Measurements from ENCODE around the gene HOXA3. TPM values are rescaled to one million over a fixed set of nuclear protein-coding genes. Genes with fewer than 3 reads are reported as not detected.

The HOXA3 gene
- total RNA-seq, 1 donor from 2014 or later: 8.7 TPM

DNA sequence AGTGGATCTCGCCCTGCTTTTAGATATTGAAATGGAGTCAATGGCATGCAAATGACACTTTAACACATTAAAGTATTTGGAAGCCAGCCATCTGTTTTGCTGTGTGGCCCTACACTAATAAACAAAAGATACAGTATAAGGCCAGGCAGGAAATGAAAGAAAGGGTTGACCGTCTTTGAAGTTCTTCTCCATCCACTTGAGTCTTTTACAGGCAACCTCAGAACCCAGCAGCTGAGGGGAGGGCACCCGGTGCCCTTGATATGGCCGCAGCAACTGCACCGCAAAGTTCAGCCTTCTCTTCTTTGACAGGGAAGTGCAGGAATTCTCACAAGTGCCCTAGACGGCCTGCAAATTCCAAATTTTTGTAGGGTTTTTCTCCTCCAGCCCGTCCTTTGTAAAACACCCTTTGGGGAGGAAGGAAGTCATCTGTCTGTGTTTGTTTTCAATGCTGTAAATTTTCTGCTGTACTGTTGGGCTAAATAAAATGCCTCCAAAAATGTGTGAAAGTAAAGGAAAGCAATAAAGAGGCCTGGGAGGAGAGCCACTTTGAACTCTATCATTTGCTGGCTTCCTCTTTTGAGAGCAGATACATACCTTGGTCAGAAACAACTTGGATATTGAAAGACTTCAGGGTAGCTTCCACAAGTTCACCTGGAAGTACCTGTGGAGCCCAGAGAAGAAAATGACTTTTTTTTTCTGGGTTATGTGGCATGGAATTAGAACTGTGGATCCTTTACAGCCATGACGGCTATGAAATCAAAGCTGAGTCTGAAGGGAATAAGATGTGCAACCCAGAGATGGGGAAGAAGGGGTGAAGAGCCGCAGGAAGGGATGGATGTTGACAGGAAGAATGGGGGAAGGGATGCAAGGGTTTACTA, 60.2 kb downstream of the HOXA3 start:
- Histone ChIP-seq H3K4me3 (no peak overlapping the region), H3K27ac (no peak overlapping the region), H3K36me3 (no peaks in the 10 kb centered on the region), H3K27me3 (peaks cover 35% of the 10 kb centered on the region), H3K4me1 (no peaks in the 10 kb centered on the region), H3K9me3 (no peaks in the 10 kb centered on the region)
- ATAC-seq: no peak
- intact Hi-C loops (cut with DNase I): no loop called here
- no peak for DNase-seq
- TF ChIP-seq CTCF (IDR thresholded peaks at IDR 0.05): no peak

DNA sequence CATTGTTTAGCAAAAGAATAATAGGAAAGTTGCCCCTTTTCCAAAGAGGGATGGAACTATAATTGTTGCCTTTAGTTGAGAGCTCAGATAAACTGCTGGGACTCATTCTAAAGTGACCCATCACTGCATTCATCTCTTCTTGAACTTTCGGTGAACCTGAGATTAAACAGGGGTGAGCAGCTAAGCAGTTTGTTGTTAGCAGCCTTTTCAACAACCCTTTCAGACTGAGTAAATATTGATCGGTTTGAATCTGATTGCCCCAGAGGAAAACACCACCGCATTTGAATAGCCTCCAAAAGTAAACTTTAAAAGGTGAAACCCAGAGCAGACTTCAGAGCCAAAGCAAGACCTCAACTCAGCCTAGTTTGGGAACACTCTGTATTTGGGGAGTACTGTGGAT, 61.3 kb downstream of the HOXA3 start:
- no peaks in the 10 kb centered on the region for H3K4me1 ChIP-seq
- no peaks in the 10 kb centered on the region for H3K9me3 ChIP-seq
- no peak overlapping the region for H3K27ac ChIP-seq
- DNase-seq: no peak
- intact Hi-C loops (cut with DNase I): no loop called here
- no peak overlapping the region for H3K4me3 ChIP-seq
- H3K36me3 ChIP-seq: no peaks in the 10 kb centered on the region
- no peak for TF ChIP-seq CTCF (IDR thresholded peaks at IDR 0.05)
- H3K27me3 ChIP-seq: peaks cover 36% of the 10 kb centered on the region
- ATAC-seq: no peak

- no peak for DNase-seq
- no peak overlapping the region for H3K27ac ChIP-seq
- peak; percentile 41 for ATAC-seq
- H3K9me3 ChIP-seq: no peaks in the 10 kb centered on the region
- TF ChIP-seq CTCF (IDR thresholded peaks at IDR 0.05): no peak
- H3K4me1 ChIP-seq: no peaks in the 10 kb centered on the region
- H3K27me3 ChIP-seq: peaks cover 36% of the 10 kb centered on the region
- no peaks in the 10 kb centered on the region for H3K36me3 ChIP-seq
- intact Hi-C loops (cut with DNase I): no loop called here
- peak overlapping the region; percentile 0 for H3K4me3 ChIP-seq
Measured at GRCh38 chr7:27088002-27088922, 64.1 kb downstream of the HOXA3 start.

DNA sequence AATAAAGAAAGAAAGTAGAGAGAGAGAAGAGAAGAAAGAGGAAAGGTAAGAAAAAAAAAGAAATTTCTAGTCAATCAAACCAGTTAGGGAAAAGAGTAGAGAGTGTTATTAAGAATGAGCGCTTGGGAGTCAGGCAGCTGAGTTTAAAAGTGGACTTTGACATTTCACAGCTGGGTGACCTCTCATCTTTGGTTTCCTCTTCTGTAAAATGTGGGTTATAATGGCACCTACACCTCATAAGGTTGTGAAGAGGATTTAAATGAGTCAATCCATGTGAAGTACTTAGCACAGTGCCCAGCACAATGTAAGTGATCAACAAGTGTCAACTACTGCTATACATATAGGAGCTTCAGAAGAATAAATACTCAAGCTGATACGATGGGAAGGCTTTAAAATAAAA, 68.7 kb downstream of the HOXA3 start:
- no peak for ATAC-seq

DNA sequence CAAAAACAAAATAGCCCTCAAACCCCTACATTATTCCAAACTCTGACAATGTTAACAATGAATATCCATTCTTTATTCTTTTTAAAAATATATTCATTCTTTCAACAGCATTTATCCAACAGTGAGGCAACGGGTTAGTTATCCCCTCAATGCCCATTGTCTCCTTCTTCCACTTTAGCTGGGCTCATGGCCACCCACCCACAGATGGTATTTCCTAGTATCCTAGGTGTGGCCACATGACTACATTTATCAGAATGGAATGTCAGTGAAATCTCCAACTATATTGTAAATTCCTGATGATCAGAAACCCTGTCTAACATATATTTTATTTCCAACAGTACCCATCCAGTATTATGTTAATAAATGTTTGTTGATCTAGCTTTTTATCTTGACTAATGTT, 70.2 kb downstream of the HOXA3 start:
- Histone ChIP-seq H3K27me3 (peaks cover under 1% of the 10 kb centered on the region), H3K4me1 (no peaks in the 10 kb centered on the region), H3K9me3 (no peaks in the 10 kb centered on the region), H3K36me3 (no peaks in the 10 kb centered on the region), H3K4me3 (no peak overlapping the region), H3K27ac (no peak overlapping the region)
- TF ChIP-seq CTCF (IDR thresholded peaks at IDR 0.05): no peak
- DNase-seq: no peak
- no peak for ATAC-seq
- intact Hi-C loops (cut with DNase I): no loop called here

More for the DNA sequence above, 68.7 kb downstream of the HOXA3 start:
- no peak for DNase-seq
- H3K4me3 ChIP-seq: no peak overlapping the region
- H3K4me1 ChIP-seq: no peaks in the 10 kb centered on the region
- H3K27me3 ChIP-seq: peaks cover 16% of the 10 kb centered on the region
- intact Hi-C loops (cut with DNase I): no loop called here
- no peaks in the 10 kb centered on the region for H3K9me3 ChIP-seq
- no peak overlapping the region for H3K27ac ChIP-seq
- no peaks in the 10 kb centered on the region for H3K36me3 ChIP-seq
- TF ChIP-seq CTCF (IDR thresholded peaks at IDR 0.05): no peak

Measured in upper lobe of right lung (tissue), 1 donor.